Activated naive CD8-positive, alpha-beta T cell (primary cell): ENCODE measurements around the gene TEKT1.

ENCODE experiments used
- H3K27ac Mint-ChIP-seq: one replicate; pipeline ENCODE4 v1.8.0; 2021; ENCODE audit warnings: mixed read lengths
- H3K27me3 Mint-ChIP-seq: one replicate; pipeline ENCODE4 v1.8.0; 2021; ENCODE audit warnings: mixed read lengths
- H3K36me3 Mint-ChIP-seq: one replicate; pipeline ENCODE4 v1.8.0; 2021; ENCODE audit warnings: mixed read lengths
- H3K4me1 Mint-ChIP-seq: one replicate; pipeline ENCODE4 v1.8.0; 2021; ENCODE audit warnings: low read depth, mixed read lengths
- H3K4me3 Mint-ChIP-seq: one replicate; pipeline ENCODE4 v1.8.0; 2021; ENCODE audit warnings: mild to moderate bottlenecking, mixed read lengths
- H3K9me3 Mint-ChIP-seq: one replicate; pipeline ENCODE4 v1.8.0; 2021; ENCODE audit warnings: low read depth, mixed read lengths

Gene TEKT1

GRCh38 chr17:6756425-6757031, 75.0 kb downstream of the TEKT1 start:
- peaks cover 18% of the 10 kb centered on the region for H3K36me3 Mint-ChIP-seq
- H3K27ac Mint-ChIP-seq, result peak overlapping the region; percentile 93
- peak overlapping the region; percentile 95 for H3K4me3 Mint-ChIP-seq
- H3K27me3 Mint-ChIP-seq, result no peaks in the 10 kb centered on the region
- H3K9me3 Mint-ChIP-seq, result no peaks in the 10 kb centered on the region
- peaks cover 68% of the 10 kb centered on the region for H3K4me1 Mint-ChIP-seq

GRCh38 chr17:6755731-6756184, 75.8 kb downstream of the TEKT1 start, which contains the start of gene XAF1:
XAF1 (plus strand) TSS chr17:6756046; CDS start chr17:6756079, 33 bp downstream.
- Mint-ChIP-seq H3K4me3 (peak within 1 kb of the TSS; percentile 95), H3K36me3 (peaks cover 15% of the 10 kb centered on the region), H3K27ac (peak within 1 kb of the TSS; percentile 93), H3K9me3 (no peaks in the 10 kb centered on the region), H3K27me3 (no peaks in the 10 kb centered on the region), H3K4me1 (peaks cover 69% of the 10 kb centered on the region)

GRCh38 chr17:6755281-6755680, 76.2 kb downstream of the TEKT1 start:
- peak overlapping the region; percentile 93 for H3K27ac Mint-ChIP-seq
- H3K36me3 Mint-ChIP-seq, result peaks cover 11% of the 10 kb centered on the region
- H3K27me3 Mint-ChIP-seq, result no peaks in the 10 kb centered on the region
- no peaks in the 10 kb centered on the region for H3K9me3 Mint-ChIP-seq
- H3K4me3 Mint-ChIP-seq, result peak overlapping the region; percentile 95
- H3K4me1 Mint-ChIP-seq, result peaks cover 69% of the 10 kb centered on the region

GRCh38 chr17:6753546-6753945, 78.0 kb downstream of the TEKT1 start:
- Mint-ChIP-seq H3K27ac (peak overlapping the region; percentile 94), H3K4me3 (peak overlapping the region; percentile 57), H3K4me1 (peaks cover 66% of the 10 kb centered on the region), H3K36me3 (peaks cover 10% of the 10 kb centered on the region), H3K9me3 (no peaks in the 10 kb centered on the region), H3K27me3 (no peaks in the 10 kb centered on the region)

- Mint-ChIP-seq H3K4me3 (peak overlapping the region; percentile 65), H3K9me3 (no peaks in the 10 kb centered on the region), H3K36me3 (peaks cover 5% of the 10 kb centered on the region), H3K27me3 (no peaks in the 10 kb centered on the region), H3K4me1 (peaks cover 61% of the 10 kb centered on the region), H3K27ac (peak overlapping the region; percentile 94)
These were observed 78.5 kb downstream of the TEKT1 start for GRCh38 chr17:6753006-6753445.

- Mint-ChIP-seq H3K9me3 (no peaks in the 10 kb centered on the region), H3K4me3 (peak overlapping the region; percentile 65), H3K27ac (peak overlapping the region; percentile 94), H3K4me1 (peaks cover 55% of the 10 kb centered on the region), H3K27me3 (peaks cover 1% of the 10 kb centered on the region), H3K36me3 (no peaks in the 10 kb centered on the region)
These were observed 79.2 kb downstream of the TEKT1 start for GRCh38 chr17:6752068-6752909.

GRCh38 chr17:6749519-6749918, 82.0 kb downstream of the TEKT1 start:
- Mint-ChIP-seq H3K27me3 (peaks cover 4% of the 10 kb centered on the region), H3K27ac (no peak overlapping the region), H3K4me3 (no peak overlapping the region), H3K4me1 (peaks cover 29% of the 10 kb centered on the region), H3K36me3 (no peaks in the 10 kb centered on the region), H3K9me3 (no peaks in the 10 kb centered on the region)

- Mint-ChIP-seq H3K4me3 (no peak overlapping the region), H3K36me3 (no peaks in the 10 kb centered on the region), H3K9me3 (no peaks in the 10 kb centered on the region), H3K27me3 (peaks cover 4% of the 10 kb centered on the region), H3K27ac (peak overlapping the region; percentile 25), H3K4me1 (peaks cover 22% of the 10 kb centered on the region)
These were observed 82.9 kb downstream of the TEKT1 start for GRCh38 chr17:6748617-6749016.
